MM.1S (cell line): ENCODE results near the gene ATL1.

ENCODE experiments used
- DNase-seq: peaks from one replicate; pipeline ENCODE4 v3.0.0-alpha.2; 2015
- H2AFZ ChIP-seq: fragments of 300-600 bp; sonication (generic); 2 replicates; pipeline ENCODE4 v1.6.0; 2016; ENCODE audit warnings: antibody characterized with exemption, low read length
- H3F3A ChIP-seq: fragments of 300-600 bp; sonication (generic); 2 replicates; pipeline ENCODE4 v1.6.1; 2016; ENCODE audit warnings: mild to moderate bottlenecking, antibody characterized with exemption, low read length, moderate library complexity, mixed read lengths; ENCODE audit not compliant: insufficient read depth
- H3K27ac ChIP-seq: fragments of 300-600 bp; sonication (generic); 2 replicates; pipeline ENCODE4 v1.5.1; 2016; ENCODE audit warnings: mild to moderate bottlenecking, low read length
- H3K27me3 ChIP-seq: fragments of 300-600 bp; sonication (generic); replicated peaks from 2 replicates; pipeline ENCODE4 v1.6.0; 2016; ENCODE audit warnings: low read length; ENCODE audit not compliant: insufficient read depth
- H3K36me3 ChIP-seq: fragments of 300-600 bp; sonication (generic); replicated peaks from 2 replicates; pipeline ENCODE4 v1.6.1; 2016; ENCODE audit warnings: mild to moderate bottlenecking, low read length, mixed read lengths; ENCODE audit not compliant: insufficient read depth
- H3K4me1 ChIP-seq: fragments of 300-600 bp; sonication (generic); 2 replicates; pipeline ENCODE4 v1.6.1; 2016; ENCODE audit warnings: low read length, mixed read lengths
- H3K4me2 ChIP-seq: fragments of 300-600 bp; sonication (generic); 2 replicates; pipeline ENCODE4 v1.6.0; 2016; ENCODE audit warnings: low read depth, low read length
- H3K4me3 ChIP-seq: fragments of 300-600 bp; sonication (generic); 2 replicates; pipeline ENCODE4 v1.5.1; 2016; ENCODE audit warnings: low read length, mixed read lengths
- H3K79me2 ChIP-seq: fragments of 300-600 bp; sonication (generic); 2 replicates; pipeline ENCODE4 v1.6.1; 2016; ENCODE audit warnings: mixed run types, low read length, mixed read lengths
- H3K9ac ChIP-seq: fragments of 300-600 bp; sonication (generic); 2 replicates; pipeline ENCODE4 v1.6.1; 2016; ENCODE audit warnings: low read length, mixed read lengths
- H3K9me2 ChIP-seq: fragments of 300-600 bp; sonication (generic); replicated peaks from 2 replicates; pipeline ENCODE4 v1.6.1; 2016; ENCODE audit warnings: mild to moderate bottlenecking, low read length, mixed read lengths; ENCODE audit not compliant: insufficient read depth
- H3K9me3 ChIP-seq: fragments of 300-600 bp; sonication (generic); replicated peaks from 2 replicates; pipeline ENCODE4 v1.6.1; 2016; ENCODE audit warnings: mild to moderate bottlenecking, low read length, mixed read lengths; ENCODE audit not compliant: insufficient read depth
- H4K20me1 ChIP-seq: fragments of 300-600 bp; sonication (generic); 2 replicates; pipeline ENCODE4 v1.6.1; 2016; ENCODE audit warnings: mild to moderate bottlenecking, low read length, moderate library complexity, mixed read lengths; ENCODE audit not compliant: insufficient read depth
- CTCF ChIP-seq: fragments of 300-600 bp; sonication (generic); IDR thresholded peaks from 2 replicates; pipeline ENCODE4 v1.5.1; 2016; ENCODE audit warnings: antibody characterized with exemption, low read length, mixed read lengths
- EZH2 ChIP-seq: fragments of 300-600 bp; sonication (generic); optimal IDR thresholded peaks from 2 replicates; pipeline ENCODE3; 2017; ENCODE audit warnings: low read depth, mild to moderate bottlenecking, antibody characterized with exemption, low read length, mixed read lengths
- EZH2phosphoT487 ChIP-seq: fragments of 300-600 bp; sonication (generic); IDR thresholded peaks from 2 replicates; pipeline ENCODE4 v1.6.1; 2018; ENCODE audit warnings: antibody characterized with exemption, low read length

Gene ATL1

DNA sequence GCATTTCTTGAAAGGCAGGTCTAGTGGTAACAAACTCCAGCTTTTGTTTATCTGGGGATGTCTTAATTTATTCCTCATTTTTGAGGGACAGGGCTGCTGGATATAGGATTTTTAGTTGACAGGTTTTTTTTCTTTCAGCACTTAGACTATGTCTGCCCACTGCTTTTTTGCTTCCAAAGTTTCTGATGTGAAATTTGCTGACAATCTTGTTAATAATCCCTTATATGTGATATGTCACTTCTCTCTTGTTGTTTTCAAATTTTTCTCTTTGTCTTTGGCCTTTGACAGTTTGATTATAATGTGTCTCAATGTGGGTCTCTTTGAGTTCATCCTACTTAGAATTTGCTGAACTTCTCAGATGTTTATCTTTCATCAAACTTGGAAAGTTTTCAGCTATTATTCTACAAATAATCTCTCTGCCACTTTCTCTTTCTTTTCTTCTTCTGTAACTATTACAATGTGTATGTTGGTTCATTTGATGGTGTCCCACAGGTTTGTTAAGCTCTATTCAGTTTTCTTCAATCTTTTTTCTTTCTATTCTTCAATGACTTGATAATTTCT is 9.8 kb downstream of the ATL1 start:
- Histone ChIP-seq H3K9me3 (no peaks in the 10 kb centered on the region; the same call in 1 of the 2 replicates), H4K20me1 (no peaks in the 10 kb centered on the region), H3K9me2 (no peaks in the 10 kb centered on the region), H3K36me3 (no peaks in the 10 kb centered on the region), H3K4me2 (no peak overlapping the region), H3K9ac (no peak overlapping the region), H3K79me2 (no peaks in the 10 kb centered on the region), H2AFZ (no peak overlapping the region), H3K4me3 (no peak overlapping the region), H3F3A (no peaks in the 10 kb centered on the region), H3K4me1 (no peaks in the 10 kb centered on the region), H3K27me3 (no peaks in the 10 kb centered on the region), H3K27ac (no peak overlapping the region)
- TF ChIP-seq EZH2phosphoT487 (no peak), EZH2 (no peak), CTCF (no peak)
- no peak for DNase-seq

GRCh38 chr14:50573862-50574261 is 13.9 kb downstream of the ATL1 start:
- H3K79me2 ChIP-seq = no peaks in the 10 kb centered on the region
- no peaks in the 10 kb centered on the region for H4K20me1 ChIP-seq
- H3K9ac ChIP-seq = no peak overlapping the region
- H3K36me3 ChIP-seq = no peaks in the 10 kb centered on the region
- H3K9me2 ChIP-seq = no peaks in the 10 kb centered on the region
- H3K9me3 ChIP-seq = no peaks in the 10 kb centered on the region; the same call in 1 of the 2 replicates
- H3K4me2 ChIP-seq = no peak overlapping the region
- H3K27me3 ChIP-seq = no peaks in the 10 kb centered on the region
- H3K4me3 ChIP-seq = no peak overlapping the region
- H3K27ac ChIP-seq = no peak overlapping the region
- TF ChIP-seq EZH2 = no peak
- TF ChIP-seq EZH2phosphoT487 = no peak
- TF ChIP-seq CTCF = no peak
- DNase-seq = no peak
- no peaks in the 10 kb centered on the region for H3K4me1 ChIP-seq
- no peaks in the 10 kb centered on the region for H3F3A ChIP-seq
- no peak overlapping the region for H2AFZ ChIP-seq

GRCh38 chr14:50575769-50576168 is 15.8 kb downstream of the ATL1 start:
- TF ChIP-seq CTCF = no peak
- TF ChIP-seq EZH2 = no peak
- no peak for TF ChIP-seq EZH2phosphoT487

More at GRCh38 chr14:50575769-50576168, 15.8 kb downstream of the ATL1 start:
- H3K9me2 ChIP-seq = no peaks in the 10 kb centered on the region
- H3K4me2 ChIP-seq = no peak overlapping the region
- DNase-seq = no peak
- H3K79me2 ChIP-seq = no peaks in the 10 kb centered on the region
- no peaks in the 10 kb centered on the region for H3K4me1 ChIP-seq
- H3F3A ChIP-seq = no peaks in the 10 kb centered on the region
- H3K4me3 ChIP-seq = no peak overlapping the region
- no peaks in the 10 kb centered on the region for H3K27me3 ChIP-seq
- H2AFZ ChIP-seq = no peak overlapping the region
- no peaks in the 10 kb centered on the region for H4K20me1 ChIP-seq
- no peaks in the 10 kb centered on the region for H3K9me3 ChIP-seq
- H3K9ac ChIP-seq = no peak overlapping the region
- no peak overlapping the region for H3K27ac ChIP-seq
- H3K36me3 ChIP-seq = no peaks in the 10 kb centered on the region
